NCI-H748 (cell line): ENCODE measurements around the gene PARD3.
"Not testable (repeated sequence)": the region's sequence is repeated elsewhere in the genome, so short reads cannot be mapped to it uniquely, and the experiment has no call there.

ENCODE experiments used
- DNase-seq: peaks from one replicate; lab custom pipeline; 2025; ENCODE audit not compliant: unreplicated experiment; lab: John Stamatoyannopoulos, UW

The PARD3 gene

GRCh38 chr10:34745244-34745643 is 69.9 kb downstream of the PARD3 start:
- no peak for DNase-seq

GRCh38 chr10:34744590-34744989 is 70.5 kb downstream of the PARD3 start:
- DNase-seq = no peak

- no peak for DNase-seq
These were observed 71.3 kb downstream of the PARD3 start for GRCh38 chr10:34743814-34744213.

- no peak for DNase-seq
These were observed 72.6 kb downstream of the PARD3 start for GRCh38 chr10:34742456-34742855.

GRCh38 chr10:34741087-34741486 is 74.0 kb downstream of the PARD3 start:
- not testable (repeated sequence) for DNase-seq

- no peak for DNase-seq
These were observed 74.8 kb downstream of the PARD3 start for GRCh38 chr10:34740321-34740720.

- peak; percentile 85 for DNase-seq
These were observed 75.2 kb downstream of the PARD3 start for GRCh38 chr10:34739915-34740314.

GRCh38 chr10:34737772-34738169 is 77.3 kb downstream of the PARD3 start:
- no peak for DNase-seq

- no peak for DNase-seq
These were observed 77.9 kb downstream of the PARD3 start for GRCh38 chr10:34736976-34737771.

- DNase-seq = no peak
These were observed 80.2 kb downstream of the PARD3 start for GRCh38 chr10:34734918-34735317.

GRCh38 chr10:34732926-34733325 is 82.2 kb downstream of the PARD3 start:
- DNase-seq = peak; percentile 41

GRCh38 chr10:34731885-34732701 is 83.0 kb downstream of the PARD3 start:
- DNase-seq = no peak

- no peak for DNase-seq
These were observed 83.9 kb downstream of the PARD3 start for GRCh38 chr10:34731213-34731612.

- DNase-seq = no peak
These were observed 84.4 kb downstream of the PARD3 start for GRCh38 chr10:34730726-34731125.

- DNase-seq = no peak
These were observed 85.5 kb downstream of the PARD3 start for GRCh38 chr10:34729619-34730018.

GRCh38 chr10:34728361-34728760 is 86.7 kb downstream of the PARD3 start:
- DNase-seq = no peak

- no peak for DNase-seq
These were observed 87.5 kb downstream of the PARD3 start for GRCh38 chr10:34727595-34728033.

- DNase-seq = no peak
These were observed 88.2 kb downstream of the PARD3 start for GRCh38 chr10:34726862-34727261.

GRCh38 chr10:34723750-34724149 is 91.3 kb downstream of the PARD3 start:
- DNase-seq = peak; percentile 21

- DNase-seq = no peak
These were observed 92.7 kb downstream of the PARD3 start for GRCh38 chr10:34722404-34722803.

GRCh38 chr10:34721208-34721840 is 93.8 kb downstream of the PARD3 start:
- DNase-seq = no peak

- DNase-seq = no peak
These were observed 95.3 kb downstream of the PARD3 start for GRCh38 chr10:34719746-34720145.
